Breast epithelium (tissue), 3 donors: ENCODE results near the gene PKD1L1.

Source experiments
- POLR2A ChIP-seq: fragments of 450-650 bp; IDR thresholded peaks from one replicate; pipeline ENCODE4 v1.6.1; 2016; ENCODE audit warnings: antibody characterized with exemption, mild to moderate bottlenecking, moderate library complexity
- POLR2AphosphoS5 ChIP-seq, 3 donors: sonication (generic); formaldehyde crosslinking; IDR thresholded peaks; one replicate each; pipeline ENCODE4 v1.6.1; 2017; ENCODE audit warnings: antibody characterized with exemption in 3 of 3
- TF ChIP-seq, protein P1 (sequence below), 3 donors: fragments of 450-650 bp; IDR thresholded peaks; one replicate each; pipeline ENCODE4 v1.5.1; 2016 to 2017; ENCODE audit warnings: antibody characterized with exemption in 3 of 3, mild to moderate bottlenecking in 3 of 3, moderate library complexity in 3 of 3

DNA sequence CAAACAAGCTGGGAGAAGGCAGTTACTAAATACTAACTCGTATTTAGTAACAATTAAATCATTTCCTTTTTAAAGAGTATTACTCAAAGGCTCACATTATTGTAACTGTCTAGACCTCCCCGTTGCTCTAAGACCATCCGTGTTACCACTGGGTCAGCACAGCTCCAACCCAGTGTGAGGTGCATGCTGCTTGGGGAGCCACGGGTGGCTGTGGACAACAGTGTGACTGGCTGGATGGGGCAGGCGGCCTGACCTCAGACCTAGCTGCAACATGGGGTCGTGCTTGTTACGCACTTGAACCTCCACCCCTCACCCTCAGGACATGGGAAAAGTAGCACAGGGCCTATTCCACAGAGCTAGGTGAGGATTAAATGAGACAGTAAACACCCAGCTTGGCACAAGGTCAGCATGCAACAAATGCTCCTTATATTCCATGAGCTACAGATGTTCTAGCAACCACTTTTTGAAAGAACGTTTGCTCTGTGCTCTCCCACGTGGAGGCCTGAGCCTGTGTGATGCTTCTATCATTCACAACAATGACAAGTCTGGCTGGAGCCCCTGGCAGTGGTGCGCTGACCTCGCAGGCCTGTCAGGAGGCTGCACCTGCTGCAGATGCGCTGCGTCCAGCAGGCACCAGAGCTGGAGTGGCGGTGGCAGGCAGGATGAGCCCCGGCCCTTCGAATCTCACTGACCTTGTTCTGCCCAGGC is 135.7 kb downstream of the PKD1L1 start:
- TF ChIP-seq, protein P1, sequence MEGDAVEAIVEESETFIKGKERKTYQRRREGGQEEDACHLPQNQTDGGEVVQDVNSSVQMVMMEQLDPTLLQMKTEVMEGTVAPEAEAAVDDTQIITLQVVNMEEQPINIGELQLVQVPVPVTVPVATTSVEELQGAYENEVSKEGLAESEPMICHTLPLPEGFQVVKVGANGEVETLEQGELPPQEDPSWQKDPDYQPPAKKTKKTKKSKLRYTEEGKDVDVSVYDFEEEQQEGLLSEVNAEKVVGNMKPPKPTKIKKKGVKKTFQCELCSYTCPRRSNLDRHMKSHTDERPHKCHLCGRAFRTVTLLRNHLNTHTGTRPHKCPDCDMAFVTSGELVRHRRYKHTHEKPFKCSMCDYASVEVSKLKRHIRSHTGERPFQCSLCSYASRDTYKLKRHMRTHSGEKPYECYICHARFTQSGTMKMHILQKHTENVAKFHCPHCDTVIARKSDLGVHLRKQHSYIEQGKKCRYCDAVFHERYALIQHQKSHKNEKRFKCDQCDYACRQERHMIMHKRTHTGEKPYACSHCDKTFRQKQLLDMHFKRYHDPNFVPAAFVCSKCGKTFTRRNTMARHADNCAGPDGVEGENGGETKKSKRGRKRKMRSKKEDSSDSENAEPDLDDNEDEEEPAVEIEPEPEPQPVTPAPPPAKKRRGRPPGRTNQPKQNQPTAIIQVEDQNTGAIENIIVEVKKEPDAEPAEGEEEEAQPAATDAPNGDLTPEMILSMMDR (IDR thresholded peaks at IDR 0.05): no peak
- TF ChIP-seq POLR2A: no peak
- TF ChIP-seq POLR2AphosphoS5 (IDR thresholded peaks at IDR 0.05): no peak
